TTC549 (cell line): Measurements from ENCODE around the gene ZNF682.
"Not testable (repeated sequence)": the region's sequence is repeated elsewhere in the genome, so short reads cannot be mapped to it uniquely, and the experiment has no call there.

Experiments used
- FAIRE-seq: peaks from 2 replicates; lab custom pipeline; 2012; peaks lifted over from hg19 to GRCh38; lab: Jason Lieb, UNC

ZNF682 gene

GRCh38 chr19:20039203-20039723, at the start of gene ZNF682:
ZNF682 (minus strand) TSS chr19:20039505; CDS start chr19:20039345, 160 bp downstream.
- peak; percentile 89 for FAIRE-seq

GRCh38 chr19:20082876-20083275, 43.6 kb upstream of the ZNF682 start:
- FAIRE-seq: not testable (repeated sequence)

GRCh38 chr19:20082232-20082833, 43.0 kb upstream of the ZNF682 start:
- FAIRE-seq: not testable (repeated sequence)

GRCh38 chr19:20080656-20081055, 41.4 kb upstream of the ZNF682 start:
- FAIRE-seq: no peak

- FAIRE-seq: no peak
These were observed 40.2 kb upstream of the ZNF682 start for GRCh38 chr19:20079476-20079875.

GRCh38 chr19:20078581-20079031, 39.3 kb upstream of the ZNF682 start:
- FAIRE-seq: no peak

- peak; percentile 63 for FAIRE-seq
These were observed 38.6 kb upstream of the ZNF682 start, which contains the start of gene ZNF90 for GRCh38 chr19:20077791-20078463. ZNF90 (plus strand) TSS chr19:20078000; CDS start chr19:20078133, 133 bp downstream.

GRCh38 chr19:20072936-20073335, 33.6 kb upstream of the ZNF682 start:
- FAIRE-seq: no peak

- FAIRE-seq: no peak
These were observed 31.4 kb upstream of the ZNF682 start for GRCh38 chr19:20070691-20071090.

GRCh38 chr19:20068559-20068958, 29.3 kb upstream of the ZNF682 start:
- FAIRE-seq: not testable (repeated sequence)

- no peak for FAIRE-seq
These were observed 28.6 kb upstream of the ZNF682 start for GRCh38 chr19:20067943-20068342.

- FAIRE-seq: no peak
These were observed 27.6 kb upstream of the ZNF682 start for GRCh38 chr19:20066861-20067260.

- no peak for FAIRE-seq
These were observed 21.0 kb upstream of the ZNF682 start for GRCh38 chr19:20060282-20060681.

GRCh38 chr19:20058738-20059137, 19.4 kb upstream of the ZNF682 start:
- FAIRE-seq: not testable (repeated sequence)

GRCh38 chr19:20051841-20052768, 12.8 kb upstream of the ZNF682 start:
- peak; percentile 97 for FAIRE-seq

- not testable (repeated sequence) for FAIRE-seq
These were observed 6.4 kb upstream of the ZNF682 start for GRCh38 chr19:20045742-20046141.

- no peak for FAIRE-seq
These were observed 5.4 kb upstream of the ZNF682 start for GRCh38 chr19:20044663-20045062.

GRCh38 chr19:20038358-20039202, 725 bp downstream of the ZNF682 start:
- FAIRE-seq: no peak

GRCh38 chr19:20035935-20036334, 3.4 kb downstream of the ZNF682 start:
- FAIRE-seq: no peak

GRCh38 chr19:20028611-20029010, 10.7 kb downstream of the ZNF682 start:
- no peak for FAIRE-seq

GRCh38 chr19:20005741-20006140, 33.6 kb downstream of the ZNF682 start:
- FAIRE-seq: no peak
